GM21786 (cell line): ENCODE measurements around the gene RPS2.
"Not testable (repeated sequence)": the region's sequence is repeated elsewhere in the genome, so short reads cannot be mapped to it uniquely, and the experiment has no call there.

Experiments used
- ATAC-seq: cut with Tn5 transposase; IDR thresholded peaks from one replicate; pipeline ENCODE4 v1.9.1; 2021; ENCODE audit not compliant: unreplicated experiment

Gene RPS2

GRCh38 chr16:1942810-1943726 lies 21.6 kb downstream of the RPS2 start, which contains the start of gene MSRB1:
Gene MSRB1 (minus strand): TSS chr16:1943199. CDS start chr16:1943156, 43 bp downstream.
- peak; percentile 92 for ATAC-seq

GRCh38 chr16:1942047-1942809 lies 22.4 kb downstream of the RPS2 start:
- no peak for ATAC-seq

DNA sequence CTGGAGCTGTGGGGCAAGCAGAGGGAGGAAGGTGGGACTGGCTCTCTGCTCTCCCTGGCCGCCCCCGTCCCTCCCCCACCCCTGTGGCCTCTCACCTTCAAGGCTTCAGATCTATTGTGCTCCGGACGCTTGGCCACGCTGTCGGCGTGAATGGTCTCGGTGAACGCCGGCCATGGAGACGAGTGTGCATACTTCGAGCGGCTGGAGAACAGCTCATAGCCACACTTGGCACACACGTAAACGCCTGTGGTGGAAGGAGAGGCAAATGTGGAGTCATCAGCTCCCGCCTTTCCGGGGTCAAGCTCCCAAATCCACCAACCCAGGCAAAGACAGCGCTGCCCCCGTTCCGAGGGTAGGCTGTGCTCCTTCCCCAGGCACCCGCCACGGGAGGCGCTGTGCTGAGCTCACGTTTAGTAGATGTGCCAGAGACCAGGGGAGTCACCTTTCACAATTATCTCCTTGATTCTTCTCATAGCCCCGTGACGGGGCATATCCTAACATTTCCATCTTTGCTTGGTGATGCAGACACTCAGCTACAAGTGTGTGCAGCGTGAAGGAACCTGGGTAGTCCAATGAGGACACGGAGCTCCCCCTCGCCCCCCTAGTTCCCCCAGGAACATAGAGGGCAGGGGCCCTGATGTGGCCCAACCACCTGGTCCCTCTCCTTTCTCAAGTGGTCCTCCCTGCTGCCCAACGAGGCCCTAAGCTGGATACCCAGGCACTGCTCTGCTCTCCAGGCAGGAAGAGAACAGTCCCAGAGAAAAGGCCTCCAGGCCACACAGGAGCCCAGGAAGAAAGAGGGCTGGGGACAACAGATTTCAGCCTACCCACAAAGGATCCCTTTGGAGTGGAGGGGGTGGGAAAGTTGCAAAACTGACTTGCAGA lies 23.2 kb downstream of the RPS2 start:
- ATAC-seq = no peak

- ATAC-seq = no peak
Observed at GRCh38 chr16:1940273-1941161, 24.1 kb downstream of the RPS2 start.

DNA sequence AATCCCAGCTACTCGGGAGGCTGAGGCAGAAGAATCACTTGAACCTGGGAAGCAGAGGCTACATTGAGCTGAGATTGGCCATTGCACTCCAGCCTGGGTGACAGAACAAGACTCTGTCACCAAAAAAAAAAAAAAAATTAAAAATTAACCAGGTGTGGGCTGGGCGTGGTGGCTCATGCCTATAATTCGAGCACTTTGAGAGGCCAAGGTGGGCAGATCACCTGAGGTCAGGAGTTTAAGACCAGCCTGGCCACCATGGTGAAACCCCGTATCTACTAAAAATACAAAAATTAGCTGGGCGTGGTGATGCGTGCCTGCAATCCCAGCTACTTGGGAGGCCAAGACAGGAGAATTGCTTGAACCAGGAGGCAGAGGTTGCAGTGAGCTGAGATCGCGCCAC lies 24.8 kb downstream of the RPS2 start:
- ATAC-seq = not testable (repeated sequence)

- no peak for ATAC-seq
Observed at GRCh38 chr16:1938910-1939309, 25.7 kb downstream of the RPS2 start.

GRCh38 chr16:1938316-1938715 lies 26.3 kb downstream of the RPS2 start:
- ATAC-seq = no peak

DNA sequence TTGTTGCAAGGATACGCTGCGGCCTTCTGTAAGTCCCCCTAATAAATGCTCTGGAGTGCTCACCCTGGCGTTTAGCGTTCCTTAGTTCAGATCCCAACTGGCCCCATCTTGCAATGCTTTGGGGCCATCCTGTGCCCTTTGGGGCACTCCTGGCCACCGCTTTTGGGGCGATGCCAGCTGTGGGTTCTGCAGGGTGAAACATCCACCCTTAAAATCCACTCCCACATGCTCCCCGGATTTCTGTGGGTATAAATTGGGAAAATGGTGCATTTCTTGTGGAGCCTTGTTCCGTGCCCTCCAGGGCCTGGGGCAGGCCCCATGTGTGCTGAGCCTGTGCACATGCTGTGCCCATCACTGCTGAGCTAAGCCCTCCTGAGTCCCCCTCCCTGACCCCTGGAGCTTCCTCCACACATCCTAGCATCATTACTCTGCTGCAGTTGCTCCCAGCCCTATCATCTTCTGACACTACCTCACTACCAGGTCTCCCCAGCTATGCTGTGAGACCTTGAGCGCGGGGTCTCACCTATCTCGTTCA lies 27.6 kb downstream of the RPS2 start:
- no peak for ATAC-seq

GRCh38 chr16:1933097-1933661 lies 31.4 kb downstream of the RPS2 start:
- no peak for ATAC-seq

DNA sequence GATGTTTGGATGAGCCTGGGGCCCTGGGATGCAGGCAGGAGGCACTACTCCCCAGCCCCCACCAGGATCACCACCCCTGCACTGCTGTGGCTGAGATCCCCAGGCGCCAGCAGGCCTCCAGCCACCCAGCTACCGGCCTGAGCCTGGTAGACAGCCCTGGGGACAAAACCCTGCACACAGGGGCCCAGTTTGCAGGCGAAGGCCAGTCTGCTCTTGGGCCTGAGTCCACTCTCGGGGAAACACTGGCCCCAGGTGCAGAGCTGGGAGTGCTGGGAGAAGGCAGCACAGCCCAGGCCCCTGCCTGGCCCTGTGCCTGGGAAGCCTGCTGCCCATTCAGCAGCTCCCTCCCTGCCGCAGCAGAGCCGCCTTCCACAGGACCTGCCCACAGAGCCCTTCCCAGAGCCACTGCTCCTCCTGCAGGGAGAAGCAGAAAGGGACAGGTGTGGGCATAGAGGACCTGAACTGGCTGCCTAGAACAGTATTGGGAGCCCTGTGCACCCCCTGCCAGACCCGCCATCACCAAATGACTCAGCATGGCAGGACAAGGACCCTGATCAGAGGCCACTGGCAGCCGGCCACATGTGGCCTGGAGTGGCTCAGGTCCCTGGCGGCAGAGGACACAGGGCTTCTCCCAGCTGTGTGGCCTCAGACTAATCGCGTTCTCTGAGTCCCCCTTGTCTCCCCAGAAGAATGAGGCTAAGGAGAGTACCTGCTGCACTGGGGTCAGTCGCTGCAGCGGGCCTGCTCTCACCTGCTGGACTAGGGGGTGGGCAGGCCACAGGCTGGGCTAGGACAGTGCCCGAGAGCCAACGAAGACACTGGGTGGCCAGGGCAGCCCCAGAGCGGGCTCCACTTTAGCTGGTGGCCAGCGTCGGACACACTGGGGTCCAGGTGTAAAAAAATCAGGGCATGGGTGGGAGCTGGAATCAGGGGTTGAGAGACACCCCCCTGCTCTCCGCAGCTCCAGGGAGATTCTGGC lies 32.3 kb downstream of the RPS2 start:
- no peak for ATAC-seq

DNA sequence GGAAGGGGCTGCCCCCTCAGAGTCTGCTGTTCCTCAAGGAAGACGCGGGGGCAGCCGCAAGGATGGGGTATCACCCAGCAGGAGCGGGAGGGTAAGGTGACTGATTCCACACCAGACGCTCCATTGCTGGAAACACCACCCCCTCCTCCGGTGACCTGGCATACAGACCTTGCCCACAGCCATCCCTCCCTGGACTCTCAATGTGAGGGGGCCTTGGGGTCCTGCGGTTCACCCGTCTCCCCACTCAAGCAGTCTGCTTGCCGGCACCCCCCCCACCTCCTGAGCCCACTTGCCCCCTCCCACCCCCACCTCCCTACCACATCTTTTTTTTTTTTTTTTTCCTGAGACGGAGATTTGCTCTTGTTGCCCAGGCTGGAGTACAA lies 34.3 kb downstream of the RPS2 start:
- ATAC-seq = no peak

- peak; percentile 79 for ATAC-seq
Observed at GRCh38 chr16:1929578-1930337, 34.9 kb downstream of the RPS2 start.

GRCh38 chr16:1929105-1929504 lies 35.5 kb downstream of the RPS2 start:
- no peak for ATAC-seq

- no peak for ATAC-seq
Observed at GRCh38 chr16:1926271-1926670, 38.4 kb downstream of the RPS2 start.

GRCh38 chr16:1924095-1924494 lies 40.5 kb downstream of the RPS2 start:
- ATAC-seq = no peak

- ATAC-seq = no peak
Observed at GRCh38 chr16:1923299-1924034, 41.2 kb downstream of the RPS2 start.

GRCh38 chr16:1922357-1922756 lies 42.3 kb downstream of the RPS2 start:
- no peak for ATAC-seq
